ENCODE data around the gene ADGRG2.
"Not testable (repeated sequence)": the region's sequence is repeated elsewhere in the genome, so short reads cannot be mapped to it uniquely, and the experiment has no call there.

ADGRG2 gene

GRCh38 chrX:19003756-19004155 is 118.5 kb downstream of the ADGRG2 start:
- in situ Hi-C loops (cut with MboI; ENCODE audit: low sequenced_read_pairs) = no loop called here

GRCh38 chrX:18998653-18999052 is 123.6 kb downstream of the ADGRG2 start:
- in situ Hi-C loops (cut with MboI; ENCODE audit: low sequenced_read_pairs) = no loop called here

DNA sequence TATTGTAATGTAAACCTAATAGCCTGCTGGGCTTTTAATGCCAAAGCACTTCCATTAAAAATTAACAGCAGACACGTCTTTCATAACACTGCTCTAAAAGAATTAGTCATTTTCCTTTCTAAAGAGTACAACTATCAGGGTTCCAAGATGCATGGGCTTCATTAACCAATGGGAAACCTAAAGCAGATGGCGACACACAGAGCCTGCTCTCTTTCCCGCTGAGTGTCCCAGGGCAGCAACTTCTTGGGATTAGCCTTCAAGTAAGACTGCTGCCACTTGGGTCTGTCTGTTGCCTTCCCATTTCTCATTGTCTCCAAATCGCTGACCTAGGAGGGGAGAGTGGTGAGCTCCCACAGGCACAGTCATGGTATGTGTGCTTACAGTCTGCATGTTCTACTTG is 124.4 kb downstream of the ADGRG2 start:
- in situ Hi-C loops (cut with MboI; ENCODE audit: low sequenced_read_pairs) = no loop called here

- in situ Hi-C loops (cut with MboI; ENCODE audit: low sequenced_read_pairs) = no loop called here
Measured at GRCh38 chrX:18996536-18996935, 125.7 kb downstream of the ADGRG2 start.

GRCh38 chrX:18995221-18995620 is 127.0 kb downstream of the ADGRG2 start:
- in situ Hi-C loops (cut with MboI; ENCODE audit: low sequenced_read_pairs) = no loop called here

- in situ Hi-C loops (cut with MboI; ENCODE audit: low sequenced_read_pairs) = no loop called here
Measured at GRCh38 chrX:18994713-18995112, 127.6 kb downstream of the ADGRG2 start.

GRCh38 chrX:18992829-18993228 is 129.4 kb downstream of the ADGRG2 start:
- in situ Hi-C loops (cut with MboI; ENCODE audit: low sequenced_read_pairs) = no loop called here

DNA sequence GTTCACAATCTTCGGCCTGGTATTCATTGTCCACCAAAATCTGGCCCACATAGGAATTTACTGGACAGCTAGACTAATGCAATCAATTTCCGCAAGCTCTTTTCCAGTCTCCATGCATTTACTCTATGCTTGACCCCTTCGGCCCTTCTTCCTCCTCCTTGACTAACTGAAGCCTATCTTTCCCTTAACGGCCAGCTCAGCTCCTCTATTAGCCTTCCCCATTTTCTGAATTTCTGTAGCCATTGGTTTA is 137.2 kb downstream of the ADGRG2 start:
- in situ Hi-C loops (cut with MboI; ENCODE audit: low sequenced_read_pairs) = no loop called here

DNA sequence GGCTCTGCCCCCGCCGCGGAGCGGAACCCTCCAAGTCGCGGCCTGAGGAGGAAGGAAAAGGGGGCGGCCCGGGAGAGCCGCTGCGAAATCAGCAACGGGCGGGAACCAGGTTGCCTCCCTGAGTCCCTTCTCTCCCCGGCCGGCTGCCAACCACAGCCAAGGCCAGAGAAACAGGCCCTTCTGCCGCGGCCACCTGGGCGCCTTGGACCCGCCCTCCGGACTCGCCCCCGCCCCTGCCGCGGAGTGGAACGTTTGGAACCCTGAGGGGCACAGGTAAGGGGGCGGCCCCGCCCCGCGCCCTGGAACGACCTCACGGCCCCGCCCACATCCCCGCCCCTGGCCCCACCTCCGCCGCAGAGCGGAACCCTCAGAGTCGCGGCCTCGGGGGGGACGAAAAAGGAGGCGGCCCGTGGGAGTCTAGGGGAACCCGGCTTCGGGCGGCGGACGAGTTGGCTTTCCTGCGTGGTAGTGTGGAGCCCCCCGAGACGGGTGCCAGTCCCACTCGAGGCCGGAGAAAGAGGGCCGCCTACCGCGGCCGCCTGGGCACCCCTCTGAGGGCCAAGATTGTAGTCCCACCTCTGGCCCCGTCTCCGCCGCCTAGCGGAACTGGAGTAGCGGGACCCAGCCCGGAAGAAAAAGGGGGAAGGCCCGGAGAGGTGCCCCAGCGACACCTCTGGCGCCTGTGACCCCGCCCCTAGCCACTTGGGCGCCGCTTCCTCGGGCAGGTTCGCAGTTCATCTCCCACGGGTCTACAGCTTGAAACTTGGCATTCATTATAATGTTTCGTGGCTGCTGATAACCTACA is 137.7 kb downstream of the ADGRG2 start:
- in situ Hi-C loops (cut with MboI; ENCODE audit: low sequenced_read_pairs) = no loop called here

DNA sequence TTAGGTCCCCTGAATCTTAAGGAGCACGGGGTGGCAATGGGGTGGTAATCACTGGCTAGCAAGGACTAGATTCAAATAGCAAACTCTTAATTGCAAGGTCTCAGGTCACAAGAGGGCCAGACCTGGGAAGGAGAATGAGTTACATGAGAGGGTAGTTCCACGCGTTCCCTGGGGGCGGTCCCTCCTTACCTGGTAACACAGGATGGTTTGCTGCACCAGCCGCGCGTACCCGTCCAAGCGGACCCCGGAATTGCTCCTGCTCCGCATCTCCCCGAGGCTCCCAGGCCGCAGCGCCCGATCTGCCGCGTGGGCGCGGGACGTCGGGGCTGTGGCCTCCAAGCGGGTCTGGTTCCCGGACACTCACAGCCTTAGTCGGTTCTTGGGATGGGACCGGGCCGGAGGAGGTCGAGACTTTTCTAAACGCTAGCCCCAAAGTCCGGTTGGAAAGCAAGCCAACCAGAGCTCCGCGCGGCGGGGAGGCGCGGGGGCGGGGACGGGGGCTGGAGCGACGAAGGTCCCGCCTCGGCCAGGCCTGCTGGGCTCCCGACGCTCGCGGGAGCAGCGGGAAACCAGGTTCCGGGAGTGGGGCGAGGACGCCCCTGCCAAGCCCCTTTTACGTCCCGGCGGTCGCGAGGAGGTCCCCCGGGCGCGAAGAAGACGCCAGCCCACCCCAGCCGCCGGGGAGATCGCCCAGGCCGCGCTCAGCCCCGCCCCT is 138.4 kb downstream of the ADGRG2 start, which contains the start of gene PHKA2:
TSS of gene PHKA2 (minus strand) at position 449 of the 715 bp plus-strand sequence. CDS start at position 267, 182 bp downstream.
- in situ Hi-C loops (cut with MboI; ENCODE audit: low sequenced_read_pairs) = no loop called here

GRCh38 chrX:18981124-18981807 is 141.0 kb downstream of the ADGRG2 start:
- in situ Hi-C loops (cut with MboI; ENCODE audit: low sequenced_read_pairs) = no loop called here

- in situ Hi-C loops (cut with MboI; ENCODE audit: low sequenced_read_pairs) = not testable (repeated sequence)
Measured at GRCh38 chrX:18980262-18980661, 142.0 kb downstream of the ADGRG2 start.

GRCh38 chrX:18974993-18975392 is 147.3 kb downstream of the ADGRG2 start:
- in situ Hi-C loops (cut with MboI; ENCODE audit: low sequenced_read_pairs) = no loop called here

- in situ Hi-C loops (cut with MboI; ENCODE audit: low sequenced_read_pairs) = no loop called here
Measured at GRCh38 chrX:18973527-18974192, 148.6 kb downstream of the ADGRG2 start.

DNA sequence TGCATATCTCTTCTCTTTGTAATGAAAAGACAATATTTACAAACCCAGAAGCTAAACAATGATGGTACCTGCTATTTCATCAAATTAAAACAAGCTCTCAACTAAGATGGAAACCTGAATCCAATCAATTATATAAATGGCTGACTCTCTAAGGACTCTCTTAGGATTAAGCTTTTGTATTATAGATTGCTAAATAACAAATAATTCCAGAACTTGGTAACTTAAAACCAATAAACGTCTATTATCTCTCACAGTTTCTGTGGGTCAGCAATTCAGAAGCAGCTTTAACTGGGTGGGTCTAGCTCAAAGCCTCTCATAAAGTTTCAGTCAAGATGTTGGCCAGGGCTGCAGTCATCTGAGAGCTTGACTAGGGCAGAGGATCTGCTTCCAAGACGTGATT is 150.8 kb downstream of the ADGRG2 start:
- in situ Hi-C loops (cut with MboI; ENCODE audit: low sequenced_read_pairs) = no loop called here

DNA sequence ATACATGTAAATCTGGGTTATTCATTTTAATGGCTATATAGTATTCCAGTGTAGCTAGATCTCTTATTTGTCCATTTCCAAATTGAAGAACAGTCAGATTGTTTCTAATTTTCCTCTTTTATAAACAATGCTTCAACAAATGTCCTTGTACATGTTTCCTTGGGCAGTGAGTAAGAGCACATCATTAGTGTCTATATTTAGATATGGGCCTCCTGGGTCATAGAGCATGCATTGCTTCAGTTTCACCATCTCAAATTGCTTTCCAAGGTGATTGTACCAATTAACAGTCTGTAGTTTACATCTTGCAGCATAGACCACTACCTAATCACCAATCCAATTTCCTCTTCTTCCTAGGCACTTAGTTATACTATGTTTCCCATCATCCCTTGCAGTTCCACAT is 151.8 kb downstream of the ADGRG2 start:
- in situ Hi-C loops (cut with MboI; ENCODE audit: low sequenced_read_pairs) = no loop called here

DNA sequence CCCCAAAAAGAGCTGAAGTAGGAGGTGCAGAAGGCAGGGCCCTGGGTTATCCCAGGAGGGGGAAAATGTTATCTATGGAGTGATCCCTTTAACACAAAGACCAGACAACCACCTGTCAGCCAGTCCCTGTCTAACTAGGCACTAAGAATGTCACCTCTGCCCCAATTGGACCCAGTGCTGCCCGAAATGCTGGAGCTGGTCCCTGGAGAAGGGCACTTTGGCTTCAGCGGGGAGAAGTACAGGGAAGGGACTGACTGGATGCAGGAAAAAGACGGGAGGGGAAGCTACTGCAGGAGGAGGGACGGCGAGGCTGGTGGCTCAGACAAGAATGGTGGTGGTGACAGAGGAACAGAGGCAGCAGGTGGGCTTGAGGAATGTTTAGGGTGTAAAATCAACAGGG is 155.6 kb downstream of the ADGRG2 start:
- in situ Hi-C loops (cut with MboI; ENCODE audit: low sequenced_read_pairs) = no loop called here

GRCh38 chrX:18964901-18965300 is 157.4 kb downstream of the ADGRG2 start:
- in situ Hi-C loops (cut with MboI; ENCODE audit: low sequenced_read_pairs) = no loop called here

GRCh38 chrX:18964026-18964425 is 158.2 kb downstream of the ADGRG2 start:
- in situ Hi-C loops (cut with MboI; ENCODE audit: low sequenced_read_pairs) = no loop called here

GRCh38 chrX:18962329-18962728 is 159.9 kb downstream of the ADGRG2 start:
- in situ Hi-C loops (cut with MboI; ENCODE audit: low sequenced_read_pairs) = no loop called here

- in situ Hi-C loops (cut with MboI; ENCODE audit: low sequenced_read_pairs) = no loop called here
Measured at GRCh38 chrX:18961686-18962085, 160.6 kb downstream of the ADGRG2 start.
